PC-9 (cell line): ENCODE measurements around the gene STRN4.

Experiments
- EZH2 ChIP-seq: fragments of 200-600 bp; sonication (generic); IDR thresholded peaks from 2 replicates; pipeline ENCODE4 v1.8.0; 2017; ENCODE audit warnings: antibody characterized with exemption, low read depth
- TF ChIP-seq, protein P1 (sequence below): fragments of 200-600 bp; sonication (generic); conservative IDR thresholded peaks from 2 replicates; pipeline ENCODE4 v1.6.1; 2017; ENCODE audit warnings: mixed run types, antibody characterized with exemption, mild to moderate bottlenecking, moderate library complexity

DNA sequence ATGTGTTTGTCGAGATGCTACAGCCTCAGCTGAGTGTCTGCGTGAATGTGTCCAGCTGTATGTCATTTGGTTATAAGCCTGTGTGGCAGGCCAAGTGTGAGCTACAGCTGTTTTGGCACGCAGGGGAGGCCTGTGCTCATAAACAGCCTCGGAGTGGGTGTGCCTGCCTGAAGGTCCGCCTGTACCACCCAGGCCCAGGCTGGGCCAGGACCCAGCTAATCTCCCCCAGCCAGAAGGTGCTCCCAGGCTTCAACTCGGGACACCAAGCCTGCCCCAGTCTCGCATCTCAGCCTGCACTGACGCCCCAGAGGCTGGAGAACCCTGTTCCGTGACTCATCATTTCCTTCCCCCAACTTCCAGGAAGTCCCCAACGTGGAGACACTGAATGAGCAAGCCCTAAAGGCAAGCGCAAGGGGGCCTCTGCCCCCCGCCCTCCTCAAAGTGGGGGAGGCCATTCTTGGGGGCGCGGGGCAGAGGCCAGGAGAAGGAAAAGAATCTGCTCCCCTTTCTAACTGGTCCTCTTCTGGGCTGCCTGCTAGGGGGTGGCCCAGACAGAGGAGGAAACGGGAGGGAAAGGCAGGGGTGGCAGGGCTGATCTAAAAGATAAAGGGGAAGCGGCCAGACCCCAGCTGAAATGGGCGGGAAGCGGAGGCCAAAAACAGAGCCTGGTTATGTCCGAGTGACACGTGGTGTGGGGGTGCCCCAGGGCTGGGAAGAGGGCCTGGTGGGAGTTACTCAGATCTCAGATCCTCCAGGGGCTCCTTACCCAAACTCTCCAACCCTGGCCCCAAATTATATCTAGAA, 40.2 kb upstream of the STRN4 start:
- TF ChIP-seq, protein P1, sequence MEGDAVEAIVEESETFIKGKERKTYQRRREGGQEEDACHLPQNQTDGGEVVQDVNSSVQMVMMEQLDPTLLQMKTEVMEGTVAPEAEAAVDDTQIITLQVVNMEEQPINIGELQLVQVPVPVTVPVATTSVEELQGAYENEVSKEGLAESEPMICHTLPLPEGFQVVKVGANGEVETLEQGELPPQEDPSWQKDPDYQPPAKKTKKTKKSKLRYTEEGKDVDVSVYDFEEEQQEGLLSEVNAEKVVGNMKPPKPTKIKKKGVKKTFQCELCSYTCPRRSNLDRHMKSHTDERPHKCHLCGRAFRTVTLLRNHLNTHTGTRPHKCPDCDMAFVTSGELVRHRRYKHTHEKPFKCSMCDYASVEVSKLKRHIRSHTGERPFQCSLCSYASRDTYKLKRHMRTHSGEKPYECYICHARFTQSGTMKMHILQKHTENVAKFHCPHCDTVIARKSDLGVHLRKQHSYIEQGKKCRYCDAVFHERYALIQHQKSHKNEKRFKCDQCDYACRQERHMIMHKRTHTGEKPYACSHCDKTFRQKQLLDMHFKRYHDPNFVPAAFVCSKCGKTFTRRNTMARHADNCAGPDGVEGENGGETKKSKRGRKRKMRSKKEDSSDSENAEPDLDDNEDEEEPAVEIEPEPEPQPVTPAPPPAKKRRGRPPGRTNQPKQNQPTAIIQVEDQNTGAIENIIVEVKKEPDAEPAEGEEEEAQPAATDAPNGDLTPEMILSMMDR: no peak
- no peak for TF ChIP-seq EZH2
